ENCODE measurements around the gene LRMDA.

LRMDA gene

DNA sequence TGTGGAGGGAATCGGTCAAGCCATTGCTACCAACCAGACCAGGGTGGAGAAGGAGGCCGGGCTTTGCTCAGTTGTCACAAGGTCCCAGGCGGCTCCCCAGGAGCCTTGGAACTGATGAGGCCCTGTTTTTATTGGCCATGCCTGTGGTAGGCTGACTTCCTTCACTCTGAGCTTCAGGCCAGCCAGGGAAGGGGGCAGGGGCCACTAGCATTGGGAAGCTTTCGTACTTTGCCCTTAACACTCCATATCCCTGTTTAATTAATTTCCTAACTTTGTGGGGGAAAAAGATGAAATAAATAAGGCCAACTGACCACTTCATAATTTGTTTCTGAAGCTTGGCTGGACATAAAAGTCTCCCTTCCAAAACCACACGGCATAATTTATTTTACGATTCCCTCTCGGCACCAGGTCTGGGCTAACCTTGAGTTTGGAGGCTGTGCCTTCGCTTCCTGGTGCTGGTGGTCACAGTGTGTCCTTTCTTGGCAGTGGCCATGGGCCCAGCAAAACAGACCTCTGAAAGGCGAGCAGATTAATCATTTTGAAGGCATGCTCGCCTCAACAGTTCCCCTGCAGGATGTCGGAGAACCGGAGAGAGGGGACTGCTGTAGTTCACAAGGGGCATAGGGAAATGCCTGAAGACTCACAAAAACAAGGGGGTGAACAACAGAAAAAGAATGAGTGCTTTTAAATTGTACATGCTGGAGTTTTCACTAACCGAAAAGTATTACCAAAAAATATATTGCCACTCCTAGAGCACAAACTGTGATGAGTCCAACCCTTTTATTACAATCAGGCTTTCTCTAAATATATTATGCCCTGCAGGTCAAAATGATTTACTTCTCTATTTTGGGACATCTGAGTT lies 966.0 kb downstream of the LRMDA start:
- DNase-seq (ENCODE audit: low read depth in 2 of 2), result no peak

DNA sequence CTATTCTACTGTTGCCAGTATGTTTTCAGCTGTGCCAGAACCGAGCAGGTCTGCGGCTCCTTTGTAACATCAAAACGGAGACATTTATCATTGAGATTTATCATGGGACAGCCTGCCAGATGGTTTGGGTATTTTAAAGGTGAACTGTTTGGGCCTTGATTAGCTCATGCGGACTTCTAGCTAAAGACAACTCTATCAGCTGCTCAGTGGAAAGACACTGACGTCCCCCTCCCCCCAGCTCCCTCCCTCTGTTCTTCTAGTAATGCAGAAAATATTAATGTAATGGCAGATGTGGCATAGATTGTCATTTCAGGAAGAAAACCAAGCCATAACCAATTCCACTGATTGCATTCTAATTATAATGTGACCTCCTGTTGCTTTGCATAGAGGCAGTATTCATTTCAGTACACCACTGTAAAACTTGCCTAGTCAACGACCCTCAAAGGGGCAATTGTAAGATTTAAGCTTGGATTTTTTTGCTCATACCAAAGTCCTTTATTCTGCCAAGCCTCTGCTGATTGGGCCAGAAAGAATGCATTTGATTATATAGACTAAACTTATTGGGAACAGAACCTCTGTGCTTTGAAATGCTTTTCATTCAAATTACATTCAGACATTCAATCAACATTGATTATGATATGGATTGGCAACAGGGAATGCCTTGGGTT lies 966.8 kb downstream of the LRMDA start:
- DNase-seq (ENCODE audit: low read depth in 2 of 2), result no peak

DNA sequence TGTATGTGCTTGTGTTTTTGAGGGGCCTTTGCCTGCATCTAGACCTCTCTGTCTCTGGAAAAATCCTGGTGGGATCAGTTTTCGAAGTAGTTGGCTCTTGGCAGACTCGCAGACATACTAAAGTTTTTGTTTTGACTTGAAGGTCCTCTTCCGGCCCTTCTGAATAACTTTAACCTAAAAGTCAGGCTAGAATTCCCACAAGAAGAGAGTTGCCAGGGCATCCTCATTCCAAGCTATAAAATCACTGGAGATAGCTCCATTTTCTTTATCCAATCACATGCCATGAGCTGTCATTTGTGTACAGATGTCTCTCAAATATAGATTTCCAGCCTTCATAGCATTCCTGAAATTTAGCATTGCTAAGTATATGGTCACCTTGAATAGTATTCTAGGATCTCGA lies 967.8 kb downstream of the LRMDA start:
- no peak for DNase-seq (ENCODE audit: low read depth in 2 of 2)

DNA sequence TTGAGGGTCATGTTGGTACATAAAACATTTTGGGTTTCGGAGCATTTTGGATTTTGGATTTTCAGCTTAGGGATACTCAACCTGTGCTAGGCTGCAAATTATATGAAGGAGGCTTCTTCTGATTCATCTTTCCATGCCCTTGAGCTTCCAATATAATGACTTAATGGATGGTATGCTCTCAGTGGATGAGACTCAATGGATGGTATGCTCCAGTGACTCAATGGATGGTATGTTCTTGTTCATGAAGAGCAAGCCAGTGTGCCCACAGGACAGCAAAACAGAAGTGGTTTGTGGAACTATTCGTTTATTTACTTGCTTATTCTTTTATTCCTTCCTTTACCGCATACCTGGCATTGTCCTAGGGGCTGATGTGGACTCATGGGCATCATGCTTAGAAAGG lies 969.6 kb downstream of the LRMDA start:
- no peak for DNase-seq (ENCODE audit: low read depth in 2 of 2)

DNA sequence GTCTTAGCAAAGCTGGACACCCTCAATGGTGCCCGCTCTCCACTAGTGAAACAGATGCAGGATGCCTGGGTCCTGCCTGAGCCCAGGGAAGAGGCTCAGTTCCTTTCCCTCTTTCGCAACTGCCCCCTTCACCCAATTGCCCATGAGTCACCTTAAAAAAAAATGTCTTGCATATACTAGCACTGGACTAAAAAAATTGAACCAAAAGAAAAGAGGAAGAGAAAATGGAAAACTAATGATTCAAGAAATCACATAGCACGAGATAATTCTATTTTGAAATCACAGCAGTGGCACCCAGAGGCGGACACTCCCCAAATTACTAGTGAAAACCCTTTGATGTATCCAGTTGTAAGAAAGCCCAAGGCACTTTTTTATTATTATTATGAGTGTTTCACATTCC lies 972.5 kb downstream of the LRMDA start:
- no peak for DNase-seq (ENCODE audit: low read depth in 2 of 2)

DNA sequence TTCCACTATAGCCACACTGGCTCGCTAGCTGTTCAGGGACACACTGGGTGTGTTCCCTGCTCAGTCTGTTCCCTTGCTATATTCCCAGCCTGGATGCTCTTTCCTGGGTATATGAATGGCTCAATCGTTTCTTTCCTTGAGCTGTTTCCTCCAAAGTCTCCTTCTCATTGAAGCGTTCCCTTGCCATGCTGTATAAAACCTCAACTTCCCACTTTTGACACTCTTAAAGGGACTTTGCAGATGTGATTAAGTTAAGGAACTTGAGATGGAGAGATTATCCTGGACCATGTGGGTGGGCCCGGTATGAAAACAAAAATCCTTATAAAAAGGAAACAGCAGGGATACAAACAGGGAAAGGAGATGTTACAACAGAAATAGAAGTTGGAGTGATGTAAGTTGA lies 973.1 kb downstream of the LRMDA start:
- DNase-seq (ENCODE audit: low read depth in 2 of 2), result no peak

DNA sequence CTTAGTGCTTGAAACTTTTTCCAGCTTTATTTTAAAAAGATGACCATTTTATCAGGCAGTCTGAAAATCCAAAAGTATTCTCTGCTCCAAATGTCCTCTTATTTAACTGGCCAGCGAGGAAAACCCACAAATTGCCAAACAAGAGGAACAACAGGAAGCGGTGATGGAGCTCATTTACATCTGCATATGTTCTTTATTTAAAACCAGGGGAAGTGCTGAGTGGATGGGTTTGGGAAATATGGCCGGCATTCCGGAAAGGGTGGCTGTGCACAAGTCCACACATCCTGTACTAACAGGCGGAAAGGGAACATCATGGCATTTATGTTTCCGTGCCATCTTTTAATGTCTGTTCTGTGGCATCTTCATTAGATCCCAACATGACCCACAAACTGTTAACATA lies 974.5 kb downstream of the LRMDA start:
- no peak for DNase-seq (ENCODE audit: low read depth in 2 of 2)

DNA sequence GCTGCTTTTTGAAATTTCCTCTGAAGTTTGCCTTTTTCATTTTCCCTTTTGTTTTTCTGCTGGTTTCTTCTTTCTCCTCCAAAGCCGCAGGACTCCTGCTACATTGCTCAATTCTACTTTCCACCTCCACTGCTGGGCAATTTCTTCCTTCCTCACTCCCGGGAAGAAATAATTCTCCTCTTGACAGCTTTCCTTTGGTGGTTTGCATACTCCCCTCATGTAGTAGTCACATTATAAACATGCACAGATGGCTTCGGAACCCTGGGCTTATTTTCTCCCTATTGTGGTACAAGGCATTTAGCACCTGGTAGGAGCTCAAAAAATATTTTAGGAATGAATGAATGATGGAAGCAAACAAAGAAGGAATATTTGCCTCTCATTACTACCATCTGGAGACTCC lies 977.2 kb downstream of the LRMDA start:
- no peak for DNase-seq (ENCODE audit: low read depth in 2 of 2)

DNA sequence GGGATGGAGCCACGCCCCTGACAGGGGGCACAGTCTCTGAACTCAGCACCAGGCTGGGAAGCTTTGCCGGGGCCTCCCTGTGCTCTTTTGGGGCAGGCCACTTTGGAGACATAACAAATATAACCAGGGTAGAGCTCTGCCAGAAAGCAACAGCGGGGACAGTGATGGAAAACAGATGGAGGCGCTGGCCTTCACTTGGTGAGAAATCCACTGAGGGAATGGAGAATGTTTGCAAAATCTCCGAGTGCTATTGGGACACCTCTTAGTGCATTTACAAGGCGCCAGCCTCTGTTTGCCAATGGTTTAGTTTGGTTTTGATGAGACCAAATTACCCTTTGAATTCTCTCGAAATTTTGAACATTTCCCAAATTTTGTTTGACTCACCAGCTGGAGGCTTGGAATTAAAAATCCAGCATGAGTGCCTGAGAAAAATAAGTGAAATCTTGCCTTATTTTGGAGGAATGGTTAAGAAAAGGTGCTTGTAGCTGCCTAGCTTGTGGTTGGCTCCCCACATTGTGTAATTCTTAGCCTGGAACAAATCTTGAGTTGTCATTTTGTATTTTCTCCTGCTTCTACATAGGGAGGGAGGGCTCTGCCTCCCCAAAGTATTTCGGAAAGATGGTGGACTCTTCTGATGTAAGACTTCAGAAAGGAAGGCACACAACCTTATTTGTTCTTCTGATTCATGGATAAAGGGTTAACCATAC lies 980.5 kb downstream of the LRMDA start:
- no peak for DNase-seq (ENCODE audit: low read depth in 2 of 2)

DNA sequence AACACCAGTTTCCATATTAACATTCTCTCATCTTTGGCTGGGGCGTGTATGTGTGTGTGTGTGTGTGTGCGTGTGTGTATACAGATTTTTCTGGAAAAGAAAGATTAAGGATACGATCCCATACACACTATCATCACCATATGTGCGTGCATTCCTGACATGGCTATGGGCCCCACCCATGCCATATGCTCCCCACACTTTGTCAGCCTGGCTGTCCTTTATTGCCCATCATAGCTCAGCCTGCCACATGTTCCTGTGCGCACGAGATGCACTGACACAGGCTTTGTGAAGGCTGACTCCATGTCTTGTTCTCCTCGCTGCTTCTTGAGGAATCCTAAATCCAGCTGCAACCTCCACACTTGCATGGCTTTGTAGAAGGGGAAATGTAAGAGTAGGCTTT lies 984.1 kb downstream of the LRMDA start:
- DNase-seq (ENCODE audit: low read depth in 2 of 2), result no peak

DNA sequence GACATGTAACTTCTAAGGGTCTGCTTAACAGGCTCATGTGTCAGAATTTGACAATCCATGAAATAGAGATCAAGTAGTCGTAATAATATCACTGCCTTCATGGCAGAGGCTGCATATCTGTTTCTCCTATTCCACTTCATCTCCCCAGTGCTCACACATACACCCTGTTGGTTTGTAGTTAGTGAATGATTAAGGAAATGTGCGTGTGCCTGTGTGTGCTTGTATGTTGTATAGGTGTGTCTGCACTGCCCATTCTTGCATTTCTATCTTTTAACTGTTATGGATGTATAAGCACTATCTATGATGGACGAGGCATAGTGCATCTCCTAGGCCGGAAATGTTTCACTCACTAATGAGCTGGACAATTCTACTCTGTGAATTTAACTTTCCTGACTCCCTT lies 985.2 kb downstream of the LRMDA start:
- no peak for DNase-seq (ENCODE audit: low read depth in 2 of 2)

DNA sequence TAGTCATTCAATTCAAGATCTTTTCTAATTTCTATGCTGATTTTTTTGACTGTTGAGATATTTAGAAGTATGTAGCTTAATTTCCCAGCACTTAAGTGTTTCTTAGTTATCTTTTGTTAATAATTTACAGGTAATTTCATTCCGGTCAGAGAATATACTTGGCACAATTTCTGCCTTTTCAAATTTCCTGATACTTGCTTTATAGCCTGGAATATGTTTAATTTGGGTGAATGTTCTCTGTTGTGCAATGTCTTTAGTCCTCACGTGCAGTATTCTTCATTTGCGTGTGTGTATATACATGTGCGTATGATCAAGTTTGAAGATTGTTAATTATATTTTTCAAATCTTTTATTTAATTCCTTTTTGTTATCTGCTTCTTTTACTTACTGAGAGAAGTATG lies 989.3 kb downstream of the LRMDA start:
- DNase-seq (ENCODE audit: low read depth in 2 of 2), result no peak

DNA sequence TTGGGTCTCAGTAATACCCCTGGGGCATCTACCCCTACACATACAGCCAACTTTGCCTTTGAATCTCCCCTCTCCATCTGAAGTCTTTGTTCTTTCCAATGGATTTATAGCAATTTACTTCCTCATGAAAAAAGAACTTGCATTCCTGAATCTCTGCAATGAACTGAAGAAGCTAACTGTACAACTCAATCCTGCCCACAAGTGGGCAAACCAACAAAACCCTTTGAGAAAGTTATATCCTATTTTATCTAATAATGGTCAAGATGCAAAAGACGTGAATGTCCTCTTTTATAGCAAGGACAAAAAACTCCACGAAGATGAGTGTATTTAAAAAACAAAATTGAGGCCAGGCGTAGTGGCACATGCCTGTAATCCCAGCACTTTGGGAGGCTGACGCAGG lies 991.3 kb downstream of the LRMDA start:
- DNase-seq (ENCODE audit: low read depth in 2 of 2), result no peak

DNA sequence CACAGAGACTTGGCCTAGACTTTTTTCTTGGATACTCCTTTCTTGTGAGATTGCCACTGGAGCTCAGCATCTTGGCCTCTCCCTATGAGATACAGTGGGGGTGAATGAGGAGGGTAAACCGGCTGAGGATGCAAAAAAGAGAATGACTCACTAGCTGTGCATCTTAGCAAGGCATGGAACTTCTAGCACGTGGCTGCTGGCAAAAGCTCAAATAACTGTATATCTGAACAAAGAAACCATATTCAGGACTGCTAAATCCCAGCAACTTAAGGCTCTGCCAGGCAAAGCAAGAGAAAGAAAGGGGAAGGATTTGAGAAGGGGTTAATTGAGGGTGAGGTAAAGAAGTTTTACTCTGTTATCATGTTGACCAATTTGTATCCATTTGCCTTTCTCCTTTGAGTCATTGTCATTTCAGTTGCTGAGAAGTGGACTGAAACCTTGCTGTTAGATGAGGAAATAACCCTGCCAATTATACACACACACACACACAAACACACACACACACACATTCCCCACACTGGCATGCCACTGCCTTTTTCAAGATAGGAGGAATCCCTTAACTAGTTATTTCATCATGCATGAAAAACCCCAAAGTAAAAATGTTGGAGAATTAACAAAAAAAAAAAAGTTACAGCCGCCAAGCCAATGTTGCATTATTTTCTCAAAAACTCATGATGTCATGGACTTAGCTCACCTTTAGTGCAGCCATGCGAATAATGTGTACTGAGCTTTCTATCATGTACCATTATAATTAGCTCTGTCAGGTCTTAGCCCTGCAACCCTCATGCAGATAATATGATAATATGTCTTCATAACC lies 997.3 kb downstream of the LRMDA start:
- DNase-seq (ENCODE audit: low read depth in 2 of 2), result no peak

DNA sequence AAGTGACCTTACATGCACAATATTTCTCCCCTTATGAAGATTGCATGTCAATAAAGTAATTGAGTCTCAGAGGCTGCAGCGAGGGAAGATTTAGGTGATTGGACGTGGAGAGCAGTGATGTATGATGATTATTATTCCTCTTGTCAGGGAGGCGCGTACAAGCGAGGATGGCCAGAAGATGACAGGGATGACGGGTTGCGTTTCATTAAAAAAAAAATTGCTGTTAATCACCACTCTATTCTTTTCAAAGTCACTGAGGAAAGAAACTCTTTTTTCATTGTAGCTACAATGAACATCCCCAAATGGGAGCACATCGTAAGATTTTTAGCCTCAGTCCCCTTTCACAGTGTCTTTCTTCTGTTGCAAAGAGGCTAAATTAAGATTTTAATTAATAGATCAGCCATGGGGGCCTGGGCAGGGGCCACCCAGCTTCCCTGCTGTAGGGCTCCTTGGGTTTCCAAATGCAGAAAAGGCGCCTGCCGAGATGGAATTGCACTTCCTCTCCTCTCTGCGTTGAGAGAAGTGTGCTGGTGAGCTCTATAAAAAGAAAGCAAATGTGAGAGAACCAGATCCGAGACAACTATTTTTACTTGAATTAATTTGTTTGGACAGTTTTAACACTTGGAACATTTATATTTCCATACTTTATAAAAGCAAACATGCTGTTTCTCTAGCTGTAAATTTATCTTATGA lies 998.1 kb downstream of the LRMDA start:
- DNase-seq (ENCODE audit: low read depth in 2 of 2), result no peak

DNA sequence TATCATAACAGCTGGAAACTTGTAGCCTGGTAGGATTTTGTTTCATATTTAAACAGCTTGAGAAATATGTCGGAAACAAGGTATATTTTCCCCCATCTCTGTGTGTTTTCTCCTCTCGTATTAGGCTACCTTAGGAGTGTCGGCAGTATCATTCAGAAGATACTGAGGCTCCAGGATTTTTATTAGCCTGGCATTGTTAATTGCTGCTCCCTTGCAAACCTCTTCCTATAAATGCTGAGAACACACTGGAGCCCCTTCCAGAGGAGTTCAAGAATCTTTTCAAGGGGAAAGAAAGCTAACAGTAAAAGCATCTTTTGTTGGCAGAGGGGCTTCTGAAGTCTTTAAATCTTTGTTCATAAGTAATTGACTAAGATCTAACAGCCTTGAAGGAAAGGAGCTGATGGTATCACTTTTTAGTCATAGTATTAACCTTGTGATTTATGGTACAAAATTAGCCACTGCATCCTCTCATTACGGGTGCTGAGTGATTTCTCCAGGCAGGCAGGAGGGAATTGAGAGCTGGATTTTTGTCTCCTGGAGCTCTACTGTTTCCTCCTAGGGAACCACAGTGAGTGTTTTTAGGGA lies 998.7 kb downstream of the LRMDA start:
- no peak for DNase-seq (ENCODE audit: low read depth in 2 of 2)

DNA sequence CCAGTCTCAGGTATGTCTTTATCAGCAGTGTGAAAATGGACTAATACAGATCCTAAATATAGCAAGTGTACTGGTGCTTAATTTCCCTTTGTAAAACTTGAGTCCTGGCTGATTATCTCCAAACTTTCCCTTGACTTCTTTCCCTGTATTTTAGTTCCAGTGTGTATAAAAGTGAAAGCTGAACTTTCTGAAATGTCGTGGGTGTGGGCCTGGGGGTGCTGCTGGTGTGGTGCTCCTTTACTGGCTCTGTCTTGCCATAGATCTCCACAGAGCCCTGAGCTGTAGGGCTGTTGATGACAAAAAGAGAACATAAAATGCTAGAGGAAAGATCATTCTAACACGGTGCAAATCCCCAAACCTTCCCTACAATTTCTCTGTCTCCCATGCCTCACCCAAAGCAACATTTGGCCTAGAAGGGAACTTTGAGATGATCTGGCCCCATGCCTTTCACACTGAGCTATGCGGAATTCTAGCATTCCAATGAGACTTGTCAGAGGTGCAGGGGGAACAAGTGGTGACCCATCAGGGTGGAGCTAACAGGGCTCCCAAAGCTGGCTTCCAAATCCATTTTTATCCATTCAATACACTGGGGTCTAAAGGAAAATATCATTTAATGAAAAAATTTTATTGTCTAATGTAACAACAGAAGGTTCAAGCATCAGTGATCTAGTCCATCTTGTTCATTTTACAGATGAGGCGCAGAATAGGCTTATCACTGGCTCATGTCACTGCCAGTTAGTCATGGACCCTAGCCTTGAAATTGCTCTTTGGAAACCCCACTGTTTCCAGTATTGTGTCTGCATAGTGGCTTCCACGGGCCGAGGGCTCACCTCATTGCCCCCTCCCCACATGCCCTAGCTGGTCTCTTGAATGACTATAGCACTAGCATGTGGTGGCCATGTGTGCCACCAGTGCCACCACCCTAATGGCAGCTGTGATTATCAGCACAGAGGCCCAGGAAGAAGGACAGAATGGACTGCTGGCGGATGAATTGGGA lies 1000.9 kb downstream of the LRMDA start:
- DNase-seq (ENCODE audit: low read depth in 2 of 2), result no peak

DNA sequence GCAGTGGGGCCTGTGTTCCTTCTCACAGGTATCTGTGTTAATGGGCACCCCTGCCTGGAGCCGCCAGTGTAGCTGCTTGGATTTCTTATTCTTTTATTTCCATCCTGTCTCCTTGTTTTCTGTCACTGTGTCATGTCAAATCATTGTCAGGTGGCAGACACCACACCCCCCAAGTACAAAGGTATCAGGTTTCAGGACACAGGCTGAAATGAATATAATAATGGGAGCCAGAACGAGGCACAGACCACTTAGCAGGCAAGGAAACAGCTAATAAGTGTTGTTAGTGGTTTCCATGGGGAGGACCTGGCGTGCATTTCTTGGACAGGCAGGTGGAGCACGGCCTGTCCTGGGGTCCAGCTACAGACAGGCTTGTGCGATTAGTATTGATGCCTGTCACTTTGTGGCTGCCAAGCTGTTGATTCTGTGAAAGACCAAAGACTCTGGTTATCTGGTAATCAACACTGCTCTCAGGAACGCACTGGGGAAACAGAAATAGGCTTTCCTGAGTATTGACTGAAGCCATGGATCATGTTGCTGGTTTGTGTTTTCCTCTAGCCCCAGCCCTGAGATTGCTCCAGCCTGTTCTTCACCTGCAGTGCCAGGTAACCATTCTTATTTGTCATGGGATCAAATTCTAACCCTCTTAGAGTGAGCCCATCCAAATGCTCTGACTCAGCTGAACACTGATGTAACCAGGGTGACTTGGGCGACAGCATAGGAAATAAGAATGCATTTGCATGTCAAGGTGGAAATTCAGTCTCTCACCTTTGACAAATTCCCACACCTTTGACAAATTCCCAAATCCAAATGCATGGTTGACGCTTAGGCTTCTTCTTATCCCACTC lies 1002.0 kb downstream of the LRMDA start:
- no peak for DNase-seq (ENCODE audit: low read depth in 2 of 2)

DNA sequence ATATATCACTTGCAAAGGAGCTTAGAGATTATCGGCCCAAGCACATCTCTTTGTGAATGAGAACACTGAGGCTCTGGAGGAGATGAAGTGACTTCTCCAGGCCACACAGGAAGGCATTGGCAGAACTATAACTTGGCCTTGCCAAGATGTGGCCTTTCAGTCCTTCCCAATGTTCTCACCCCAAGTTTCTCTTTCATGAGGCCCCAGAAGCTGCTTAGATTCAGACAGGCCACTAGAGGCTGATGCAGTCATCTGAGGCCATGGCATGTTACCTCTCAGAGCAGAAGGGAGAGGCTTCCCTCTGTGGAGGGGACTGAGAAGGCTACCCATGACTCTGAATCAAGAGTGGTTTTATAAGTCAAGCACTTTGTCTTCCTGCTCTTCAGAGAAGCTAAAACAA lies 1003.7 kb downstream of the LRMDA start:
- no peak for DNase-seq (ENCODE audit: low read depth in 2 of 2)
